ENCODE measurements around the gene KLHL29. TPM values are rescaled to one million over a fixed set of nuclear protein-coding genes. Genes with fewer than 3 reads are reported as not detected.

KLHL29 gene
- total and polyA plus RNA-seq, 4 donors = 0.29 to 2.3 (median 0.68) TPM

GRCh38 chr2:23505218-23505983 lies 120.4 kb downstream of the KLHL29 start:
- Histone ChIP-seq H3K36me3 (ENCODE audit: control insufficient read depth in 4 of 4, insufficient read depth in 3 of 4, low read depth in 1 of 4, low read length in 3 of 4) (no peaks in the 10 kb centered on the region), H3K4me1 (ENCODE audit: control insufficient read depth in 4 of 4, insufficient read depth in 4 of 4, low read length in 3 of 4) (peaks cover 0 to 7% (median 4%) of the 10 kb centered on the region in 4 donors), H3K4me3 (ENCODE audit: low read depth in 1 of 3, low read length in 3 of 3) (no peak overlapping the region), H3K27me3 (ENCODE audit: control insufficient read depth in 4 of 4, insufficient read depth in 4 of 4, low read length in 3 of 4) (no peaks in the 10 kb centered on the region), H3K27ac (ENCODE audit: low read depth in 1 of 2, low read length in 2 of 2) (no peak overlapping the region), H3K9ac (ENCODE audit: low read depth in 1 of 2, low read length in 2 of 2) (no peak overlapping the region), H3K9me3 (ENCODE audit: control insufficient read depth in 4 of 4, low read length in 3 of 4) (no peaks in the 10 kb centered on the region)
- no peak for TF ChIP-seq HNF4G (IDR thresholded peaks at IDR 0.05)
- TF ChIP-seq RAD21 (IDR thresholded peaks at IDR 0.05) = no peak
- TF ChIP-seq RXRA (IDR thresholded peaks at IDR 0.05) = no peak
- no peak for TF ChIP-seq GABPA (IDR thresholded peaks at IDR 0.05 in 1 of 2, conservative IDR thresholded peaks at IDR 0.05 in 1 of 2)
- no peak for TF ChIP-seq SP1 (IDR thresholded peaks at IDR 0.05)
- TF ChIP-seq HNF4A (conservative IDR thresholded peaks at IDR 0.05) = no peak
- no peak for TF ChIP-seq TAF1 (conservative IDR thresholded peaks at IDR 0.05)
- no peak for TF ChIP-seq YY1 (IDR thresholded peaks at IDR 0.05)
- TF ChIP-seq FOXA1 (IDR thresholded peaks at IDR 0.05) = no peak
- no peak for TF ChIP-seq JUND (IDR thresholded peaks at IDR 0.05)
- no peak for TF ChIP-seq NR2F2 (IDR thresholded peaks at IDR 0.05)
- no peak for TF ChIP-seq EGR1 (IDR thresholded peaks at IDR 0.05; ENCODE audit: low read depth in 2 of 2)
- TF ChIP-seq ATF3 (IDR thresholded peaks at IDR 0.05) = no peak
- no peak for TF ChIP-seq REST (IDR thresholded peaks at IDR 0.05)
- TF ChIP-seq FOXA2 (IDR thresholded peaks at IDR 0.05) = no peak
- no peak for TF ChIP-seq CTCF (IDR thresholded peaks at IDR 0.05; ENCODE audit: low read depth, low read length, missing input control)
- DNase-seq (ENCODE audit: low spot score) = no peak
- WGBS = 93% methylated on average over 9 of the region's 9 CpGs

GRCh38 chr2:23505984-23506380 lies 121.0 kb downstream of the KLHL29 start:
- WGBS = 79% methylated on average over 10 of the region's 10 CpGs
- H3K27ac ChIP-seq (ENCODE audit: low read depth in 1 of 2, low read length in 2 of 2) = no peak overlapping the region

More at GRCh38 chr2:23505984-23506380, 121.0 kb downstream of the KLHL29 start:
- Histone ChIP-seq H3K27me3 (ENCODE audit: control insufficient read depth in 4 of 4, insufficient read depth in 4 of 4, low read length in 3 of 4) (no peaks in the 10 kb centered on the region), H3K4me1 (ENCODE audit: control insufficient read depth in 4 of 4, insufficient read depth in 4 of 4, low read length in 3 of 4) (peaks cover 0 to 7% (median 4%) of the 10 kb centered on the region in 4 donors), H3K9ac (ENCODE audit: low read depth in 1 of 2, low read length in 2 of 2) (no peak overlapping the region), H3K4me3 (ENCODE audit: low read depth in 1 of 3, low read length in 3 of 3) (no peak overlapping the region), H3K36me3 (ENCODE audit: control insufficient read depth in 4 of 4, insufficient read depth in 3 of 4, low read depth in 1 of 4, low read length in 3 of 4) (no peaks in the 10 kb centered on the region), H3K9me3 (ENCODE audit: control insufficient read depth in 4 of 4, low read length in 3 of 4) (no peaks in the 10 kb centered on the region)
- no peak for DNase-seq (ENCODE audit: low spot score)
- TF ChIP-seq RXRA (IDR thresholded peaks at IDR 0.05) (peak in 1 of 2 donors; percentile 45), ATF3 (IDR thresholded peaks at IDR 0.05) (no peak)

All from liver (tissue), 9 donors.